Endothelial cell of umbilical vein (primary cell): ENCODE results near the gene RNASE13. TPM values are rescaled to one million over a fixed set of nuclear protein-coding genes. Genes with fewer than 3 reads are reported as not detected.

Source experiments
- BruUV-seq: library from RNA; stranded (reverse); fragments of 400-500 nt; replicated peaks from 2 replicates; lab custom pipeline; 2021; lab: Mats Ljungman, UMichigan
- CTCF ChIA-PET: fragments of 300-600, 350-600 bp; sonication (Branson Sonifier 250); formaldehyde crosslinking; loops from one replicate; lab custom pipeline; 2021; ENCODE audit warnings: antibody characterized with exemption, inconsistent platforms; lab: Charles Lee
- POLR2A ChIA-PET: fragments of 300-600, 350-600 bp; sonication (Branson Sonifier 250); formaldehyde crosslinking; loops from one replicate; lab custom pipeline; 2021; ENCODE audit warnings: antibody characterized with exemption, inconsistent platforms; lab: Charles Lee
- DNase-seq: peaks from one replicate; pipeline ENCODE4 v3.0.0-alpha.2; 2011; ENCODE audit warnings: low read depth, low spot score
- FAIRE-seq: peaks from 2 replicates; lab custom pipeline; 2011; peaks lifted over from hg19 to GRCh38; lab: Jason Lieb, UNC
- H2AFZ ChIP-seq: 2 replicates; pipeline ENCODE4 v1.6.0; 2012; ENCODE audit warnings: low read depth, low read length, control low read depth, inconsistent platforms
- H3K27ac ChIP-seq: 2 replicates; pipeline ENCODE4 v1.5.1; 2011; ENCODE audit warnings: low read depth, mild to moderate bottlenecking, control low read depth, low read length, moderate library complexity; ENCODE audit not compliant: insufficient read depth
- H3K27me3 ChIP-seq, 2 experiments: 2 replicates each; pipeline versions ENCODE4 v1.6.0 to v1.6.1; 2011; ENCODE audit warnings: low read length in 2 of 2, mixed read lengths in 1 of 2; ENCODE audit not compliant: control insufficient read depth in 2 of 2, insufficient read depth in 2 of 2
- H3K36me3 ChIP-seq, 2 experiments: 2 replicates in 1 of 2; 3 replicates in 1 of 2; pipeline ENCODE4 v1.5.1; 2011; ENCODE audit warnings: low read length in 2 of 2, mild to moderate bottlenecking in 1 of 2, moderate library complexity in 1 of 2; ENCODE audit not compliant: control insufficient read depth in 2 of 2, insufficient read depth in 2 of 2; ENCODE audit errors: extremely low read depth in 1 of 2
- H3K4me1 ChIP-seq: 3 replicates; pipeline ENCODE4 v1.5.1; 2011; ENCODE audit warnings: mild to moderate bottlenecking, low read length; ENCODE audit not compliant: control insufficient read depth, insufficient read depth; ENCODE audit errors: extremely low read depth
- H3K4me2 ChIP-seq: 2 replicates; pipeline ENCODE4 v1.6.1; 2011; ENCODE audit warnings: low read length, control low read depth, mixed read lengths; ENCODE audit not compliant: insufficient read depth
- H3K4me3 ChIP-seq, 3 experiments: fragments of 200-600 bp in 1 of 3; sonication (generic), shearing (Covaris generic) in 1 of 3; replicated peaks in 1 of 3; 2 replicates each; pipeline ENCODE4 v1.5.1; 2011 to 2016; ENCODE audit warnings: control low read depth in 3 of 3, low read length in 3 of 3, mild to moderate bottlenecking in 2 of 3, inconsistent platforms in 1 of 3, low read depth in 1 of 3, moderate library complexity in 1 of 3; ENCODE audit not compliant: insufficient read depth in 1 of 3
- H3K79me2 ChIP-seq: 2 replicates; pipeline ENCODE4 v1.6.0; 2012; ENCODE audit warnings: low read length, inconsistent platforms; ENCODE audit not compliant: control insufficient read depth, insufficient read depth
- H3K9ac ChIP-seq: replicated peaks from 2 replicates; pipeline ENCODE3; 2011; ENCODE audit warnings: low read length, control low read depth; ENCODE audit not compliant: insufficient read depth; ENCODE audit errors: extremely low read depth
- H3K9me1 ChIP-seq: replicated peaks from 3 replicates; pipeline ENCODE4 v1.6.0; 2011; ENCODE audit warnings: mild to moderate bottlenecking, low read length; ENCODE audit not compliant: control insufficient read depth, insufficient read depth; ENCODE audit errors: extremely low read depth
- H3K9me3 ChIP-seq: replicated peaks from 2 replicates; pipeline ENCODE4 v1.5.1; 2012; ENCODE audit warnings: low read length, inconsistent platforms; ENCODE audit not compliant: control insufficient read depth, insufficient read depth
- H4K20me1 ChIP-seq: replicated peaks from 2 replicates; pipeline ENCODE3; 2011; ENCODE audit warnings: mild to moderate bottlenecking, low read length; ENCODE audit not compliant: control insufficient read depth, insufficient read depth; ENCODE audit errors: extremely low read depth
- CTCF ChIP-seq, 2 donors: IDR thresholded peaks; 1 replicate in 1 of 2; 2 replicates in 1 of 2; pipeline ENCODE4 v1.5.1; 2011; ENCODE audit warnings: low read length in 2 of 2, mild to moderate bottlenecking in 2 of 2, moderate library complexity in 2 of 2, control low read depth in 1 of 2, inconsistent platforms in 1 of 2, low read depth in 1 of 2; ENCODE audit not compliant: insufficient read depth in 1 of 2; ENCODE audit errors: extremely low read depth in 1 of 2
- EZH2 ChIP-seq: IDR thresholded peaks from 2 replicates; pipeline ENCODE4 v1.6.1; 2012; ENCODE audit warnings: borderline replicate concordance, low read depth, mild to moderate bottlenecking, moderate library complexity, low read length, inconsistent platforms; ENCODE audit not compliant: severe bottlenecking
- FOS ChIP-seq: IDR thresholded peaks from 2 replicates; pipeline ENCODE4 v1.6.1; 2011; ENCODE audit warnings: mild to moderate bottlenecking, low read length, moderate library complexity, borderline replicate concordance; ENCODE audit not compliant: insufficient read depth
- GATA2 ChIP-seq: IDR thresholded peaks from 2 replicates; pipeline ENCODE4 v1.7.0; 2011; ENCODE audit warnings: low read depth, mild to moderate bottlenecking, moderate library complexity, mixed read lengths, low read length; ENCODE audit not compliant: insufficient read length, insufficient read depth
- JUN ChIP-seq: IDR thresholded peaks from 2 replicates; pipeline ENCODE4 v1.6.1; 2011; ENCODE audit warnings: borderline replicate concordance, low read depth; ENCODE audit not compliant: insufficient read length, insufficient read depth
- MYC ChIP-seq: IDR thresholded peaks from one replicate; pipeline ENCODE4 v1.6.1; 2011; ENCODE audit warnings: mild to moderate bottlenecking, low read depth, low read length
- POLR2A ChIP-seq: IDR thresholded peaks from 2 replicates; pipeline ENCODE4 v1.6.1; 2012; ENCODE audit warnings: low read depth, mild to moderate bottlenecking, control low read depth, low read length
- POLR2AphosphoS5 ChIP-seq: IDR thresholded peaks from 2 replicates; pipeline ENCODE4 v1.6.1; 2012; ENCODE audit warnings: low read depth, mild to moderate bottlenecking, control low read depth, low read length, moderate library complexity; ENCODE audit not compliant: insufficient read depth
- dilution Hi-C: fragments of 300-500 bp; cut with MboI; formaldehyde crosslinking; loops from one replicate; pipeline ENCODE4 v1.15.0; 2019; ENCODE audit warnings: low sequenced_read_pairs; ENCODE audit not compliant: extremely low pct_ligation_motif_present
- intact Hi-C: fragments of 100-400 bp; cut with micrococcal nuclease; formaldehyde crosslinking; loops from one replicate; pipeline ENCODE4 v1.10.0; 2022
- polyA plus RNA-seq, 4 experiments: library from polyadenylated mRNA; depleted of rRNA in 3 of 4; stranded (reverse) in 3 of 4; unstranded in 1 of 4; fragments of >200 nt; gene quantifications; 2 replicates each; pipeline versions ENCODE4 v1.2.1 to v1.2.3, GENCODE V29; 2011 to 2012; ENCODE audit warnings: missing spikeins in 1 of 4
- total RNA-seq: library from RNA; stranded (reverse); gene quantifications from 2 replicates; pipeline ENCODE4 v1.2.3, GENCODE V29; 2021
- TF ChIP-seq, protein P1 (sequence below): IDR thresholded peaks from 2 replicates; pipeline ENCODE4 v1.6.1; 2011; ENCODE audit not compliant: insufficient read depth, insufficient read length

RNASE13 gene
- total and polyA plus RNA-seq, 2 donors (not counting 3 experiments of a cell fraction or from before 2014, with no cell fraction given): not detected

- Histone ChIP-seq H2AFZ (no peak overlapping the region), H3K9ac (no peak overlapping the region), H3K36me3 (peaks cover 0 to 6% of the 10 kb centered on the region in 2 experiments), H3K9me1 (no peaks in the 10 kb centered on the region), H3K27me3 (peaks cover 8 to 18% of the 10 kb centered on the region in 2 experiments), H3K9me3 (no peaks in the 10 kb centered on the region), H4K20me1 (no peaks in the 10 kb centered on the region), H3K27ac (no peak overlapping the region), H3K4me1 (peaks cover 10% of the 10 kb centered on the region), H3K4me3 (no peak overlapping the region), H3K4me2 (no peak overlapping the region), H3K79me2 (no peaks in the 10 kb centered on the region)
- TF ChIP-seq JUN: no peak
- TF ChIP-seq, protein P1, sequence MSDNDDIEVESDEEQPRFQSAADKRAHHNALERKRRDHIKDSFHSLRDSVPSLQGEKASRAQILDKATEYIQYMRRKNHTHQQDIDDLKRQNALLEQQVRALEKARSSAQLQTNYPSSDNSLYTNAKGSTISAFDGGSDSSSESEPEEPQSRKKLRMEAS: no peak
- TF ChIP-seq EZH2: no peak
- no peak for TF ChIP-seq MYC
- no peak for TF ChIP-seq POLR2AphosphoS5
- no peak for TF ChIP-seq GATA2
- TF ChIP-seq CTCF (IDR thresholded peaks at IDR 0.05; ENCODE audit: extremely low read depth in 1 of 2, insufficient read depth in 1 of 2, low read depth in 1 of 2, low read length in 2 of 2): no peak
- TF ChIP-seq POLR2A: no peak
- no peak for TF ChIP-seq FOS
- no peak for FAIRE-seq
- BruUV-seq: no TSS peak
- dilution Hi-C loops: no loop called here
- intact Hi-C loops: no loop called here
- CTCF ChIA-PET: interaction anchor here (1.7 to 1.8 kb wide), 2 partner anchors 30 to 59 kb away, joined by 5 to 7 read pairs; no protein-coding TSS in a partner anchor
- DNase-seq: no peak
- POLR2A ChIA-PET: no interaction called here
These were observed 39.3 kb upstream of the RNASE13 start for GRCh38 chr14:21073921-21074320.
